Gastroesophageal sphincter (tissue), 3 donors: ENCODE results near the gene MUS81.

Experiments
- POLR2A ChIP-seq, 2 donors: fragments of 450-650 bp; IDR thresholded peaks; one replicate each; pipeline ENCODE4 v1.6.1; 2017; ENCODE audit warnings: antibody characterized with exemption in 2 of 2, mild to moderate bottlenecking in 2 of 2, moderate library complexity in 1 of 2
- TF ChIP-seq, protein P1 (sequence below), 4 experiments: fragments of 200-600 bp in 2 of 4; fragments of 450-650 bp in 2 of 4; sonication (generic) in 1 of 4; IDR thresholded peaks; one replicate each; pipeline ENCODE4 v1.5.1; 2017 to 2019; ENCODE audit warnings: antibody characterized with exemption in 4 of 4, mild to moderate bottlenecking in 2 of 4, moderate library complexity in 2 of 4

DNA sequence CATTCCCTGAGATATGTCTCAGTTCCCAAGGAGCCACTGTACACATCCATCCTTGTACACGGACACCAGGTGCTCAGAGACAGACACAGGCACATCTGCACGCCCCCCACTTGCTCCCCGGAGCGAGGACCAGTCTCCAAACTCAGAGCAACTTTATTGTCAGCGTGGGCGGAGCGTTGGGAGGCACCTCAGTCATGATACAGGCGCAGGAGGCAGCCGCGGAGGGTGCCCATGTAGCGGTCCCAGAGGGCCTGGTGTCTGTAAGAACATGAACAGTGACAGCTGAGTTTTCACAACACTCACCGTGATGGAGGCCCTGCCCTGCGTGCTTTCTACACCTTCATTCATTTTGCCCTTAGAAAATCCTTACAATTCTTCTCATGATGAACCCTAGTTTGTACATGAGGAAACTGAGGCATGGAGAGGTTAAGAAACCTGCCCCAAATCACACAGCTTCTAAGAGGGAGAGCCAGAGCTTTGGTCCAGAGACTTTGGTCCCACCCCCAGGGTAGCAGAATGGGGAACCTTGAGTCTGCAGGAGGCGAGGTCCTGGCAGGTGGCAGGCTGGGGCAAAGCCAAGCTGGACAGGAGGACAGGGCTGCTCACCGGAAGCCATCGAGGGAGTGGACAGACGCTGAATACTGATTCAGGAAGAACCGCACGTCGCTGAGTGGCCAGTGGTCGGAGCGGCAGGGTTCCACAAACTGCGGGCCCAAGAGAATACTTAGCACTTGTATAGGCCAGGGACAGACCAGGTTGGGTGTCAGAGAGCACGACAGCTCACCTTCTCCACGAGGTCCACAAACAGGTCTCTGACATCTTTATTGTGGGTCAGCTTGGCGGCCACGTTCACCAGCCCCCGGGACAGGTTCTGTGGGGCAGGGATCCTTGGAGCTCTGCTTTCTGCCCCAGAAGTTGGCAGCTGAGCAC, 23.8 kb downstream of the MUS81 start:
- TF ChIP-seq, protein P1, sequence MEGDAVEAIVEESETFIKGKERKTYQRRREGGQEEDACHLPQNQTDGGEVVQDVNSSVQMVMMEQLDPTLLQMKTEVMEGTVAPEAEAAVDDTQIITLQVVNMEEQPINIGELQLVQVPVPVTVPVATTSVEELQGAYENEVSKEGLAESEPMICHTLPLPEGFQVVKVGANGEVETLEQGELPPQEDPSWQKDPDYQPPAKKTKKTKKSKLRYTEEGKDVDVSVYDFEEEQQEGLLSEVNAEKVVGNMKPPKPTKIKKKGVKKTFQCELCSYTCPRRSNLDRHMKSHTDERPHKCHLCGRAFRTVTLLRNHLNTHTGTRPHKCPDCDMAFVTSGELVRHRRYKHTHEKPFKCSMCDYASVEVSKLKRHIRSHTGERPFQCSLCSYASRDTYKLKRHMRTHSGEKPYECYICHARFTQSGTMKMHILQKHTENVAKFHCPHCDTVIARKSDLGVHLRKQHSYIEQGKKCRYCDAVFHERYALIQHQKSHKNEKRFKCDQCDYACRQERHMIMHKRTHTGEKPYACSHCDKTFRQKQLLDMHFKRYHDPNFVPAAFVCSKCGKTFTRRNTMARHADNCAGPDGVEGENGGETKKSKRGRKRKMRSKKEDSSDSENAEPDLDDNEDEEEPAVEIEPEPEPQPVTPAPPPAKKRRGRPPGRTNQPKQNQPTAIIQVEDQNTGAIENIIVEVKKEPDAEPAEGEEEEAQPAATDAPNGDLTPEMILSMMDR (IDR thresholded peaks at IDR 0.05), result no peak
- no peak for TF ChIP-seq POLR2A (IDR thresholded peaks at IDR 0.05)
